GM12864 (cell line): Measurements from ENCODE around the gene TEX13C.

Source experiments
- DNase-seq: peaks from one replicate; pipeline ENCODE4 v3.0.0-alpha.2; 2011; ENCODE audit warnings: low read depth
- H3K4me3 ChIP-seq: 2 replicates; pipeline ENCODE4 v1.5.1; 2011; ENCODE audit warnings: mild to moderate bottlenecking, low read depth, low read length, control low read depth
- CTCF ChIP-seq: IDR thresholded peaks from 2 replicates; pipeline ENCODE4 v1.5.1; 2011; ENCODE audit warnings: low read depth, mild to moderate bottlenecking, moderate library complexity, low read length, control low read depth, inconsistent platforms; ENCODE audit errors: missing control alignments

Gene TEX13C

GRCh38 chrX:125326599-125326998 is 6.9 kb downstream of the TEX13C start:
- no peak overlapping the region for H3K4me3 ChIP-seq

GRCh38 chrX:125327891-125328290 is 8.2 kb downstream of the TEX13C start:
- no peak overlapping the region for H3K4me3 ChIP-seq
- TF ChIP-seq CTCF, result no peak
- DNase-seq, result no peak

More at GRCh38 chrX:125326599-125326998, 6.9 kb downstream of the TEX13C start:
- no peak for TF ChIP-seq CTCF
- DNase-seq, result no peak

DNA sequence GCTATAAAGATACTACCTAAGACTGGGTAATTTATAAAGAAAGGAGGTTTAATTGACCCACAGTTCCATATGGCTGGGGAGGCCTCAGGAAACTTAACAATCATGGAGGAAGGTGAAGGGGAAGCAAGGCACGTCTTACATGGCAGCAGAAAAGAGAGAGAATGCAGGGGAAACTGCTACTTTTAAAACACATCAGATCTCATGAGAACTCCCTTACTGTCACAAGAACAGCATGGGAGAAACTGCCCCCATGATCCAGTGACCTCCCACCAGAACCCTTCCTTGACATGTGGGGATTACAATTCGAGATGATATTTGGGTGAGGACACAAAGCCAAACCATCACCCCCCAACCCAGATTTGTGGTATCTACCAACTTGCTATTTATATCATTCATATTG is 13.9 kb downstream of the TEX13C start:
- no peak for TF ChIP-seq CTCF
- no peak for DNase-seq
- no peak overlapping the region for H3K4me3 ChIP-seq

- TF ChIP-seq CTCF, result no peak
- no peak overlapping the region for H3K4me3 ChIP-seq
- no peak for DNase-seq
These were observed 20.8 kb downstream of the TEX13C start for GRCh38 chrX:125340490-125340889.

DNA sequence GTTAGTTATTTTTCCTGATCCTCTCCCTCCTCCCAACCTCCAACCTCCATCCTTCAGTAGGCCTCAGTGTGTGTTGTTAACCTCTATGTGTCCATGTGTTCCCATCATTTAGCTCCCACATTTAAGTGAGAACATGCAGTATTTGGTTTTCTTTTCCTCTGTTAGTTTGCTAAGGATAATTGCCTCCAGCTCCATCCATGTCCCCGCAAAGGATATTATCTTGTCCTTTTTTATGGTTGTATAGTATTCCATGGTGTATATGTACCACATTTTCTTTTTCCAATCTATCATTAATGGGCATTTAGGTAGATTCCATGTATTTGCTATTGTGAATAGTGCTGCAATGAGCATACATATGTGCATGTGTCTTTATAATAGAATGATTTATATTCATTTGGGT is 54.5 kb downstream of the TEX13C start:
- no peak overlapping the region for H3K4me3 ChIP-seq
- no peak for TF ChIP-seq CTCF
- DNase-seq, result no peak
